Suprapubic skin (tissue), 4 donors: ENCODE results near the gene INPP5B.

Source experiments
- EP300 ChIP-seq: sonication (generic); formaldehyde crosslinking; IDR thresholded peaks from one replicate; pipeline ENCODE4 v1.6.1; 2017; ENCODE audit warnings: antibody characterized with exemption
- POLR2AphosphoS5 ChIP-seq, 3 donors: sonication (generic); formaldehyde crosslinking; IDR thresholded peaks; one replicate each; pipeline ENCODE4 v1.6.1; 2017; ENCODE audit warnings: antibody characterized with exemption in 3 of 3

DNA sequence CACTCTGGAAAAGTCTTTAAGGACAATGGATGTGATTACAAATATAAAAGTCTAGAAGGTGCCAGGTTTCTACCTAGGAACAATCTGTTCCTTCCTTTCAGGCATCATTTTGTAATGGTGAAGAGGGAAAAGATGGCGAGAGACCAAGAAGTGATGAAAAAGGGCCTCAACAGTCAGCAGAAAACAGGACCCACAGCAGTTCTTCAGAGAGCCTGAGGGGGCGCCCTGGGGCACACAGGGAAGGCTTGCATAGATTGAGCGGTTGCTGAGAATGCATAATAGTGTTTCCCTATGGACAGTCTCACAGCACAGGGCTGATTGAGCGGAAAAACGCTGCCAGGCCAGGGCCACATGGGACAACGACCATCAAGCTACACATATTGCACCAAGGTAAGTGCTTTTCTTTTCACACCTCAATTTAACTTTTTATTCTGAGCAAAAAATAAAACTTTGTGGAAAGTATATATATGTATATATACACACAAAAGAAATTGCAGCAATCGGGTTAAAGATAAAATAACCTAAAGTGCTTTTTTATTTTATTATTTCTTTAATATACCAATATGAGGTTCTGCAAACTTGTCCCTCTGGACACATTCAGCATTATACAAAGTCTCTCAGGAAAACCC lies 135.7 kb downstream of the INPP5B start:
- TF ChIP-seq POLR2AphosphoS5 (IDR thresholded peaks at IDR 0.05) = no peak
- TF ChIP-seq EP300 = no peak
